CD4-positive, alpha-beta T cell treated with Interleukin-17A for 1 hour (primary cell): ENCODE data around the gene CLMN.
A peak's percentile ranks its signal among the peaks of the same experiment; 100 is the strongest.
"Not testable (repeated sequence)": the region's sequence is repeated elsewhere in the genome, so short reads cannot be mapped to it uniquely, and the experiment has no call there.

ENCODE experiments used
- DNase-seq: peaks from one replicate; pipeline ENCODE4 v3.0.0-alpha.2; 2020

Gene CLMN

DNA sequence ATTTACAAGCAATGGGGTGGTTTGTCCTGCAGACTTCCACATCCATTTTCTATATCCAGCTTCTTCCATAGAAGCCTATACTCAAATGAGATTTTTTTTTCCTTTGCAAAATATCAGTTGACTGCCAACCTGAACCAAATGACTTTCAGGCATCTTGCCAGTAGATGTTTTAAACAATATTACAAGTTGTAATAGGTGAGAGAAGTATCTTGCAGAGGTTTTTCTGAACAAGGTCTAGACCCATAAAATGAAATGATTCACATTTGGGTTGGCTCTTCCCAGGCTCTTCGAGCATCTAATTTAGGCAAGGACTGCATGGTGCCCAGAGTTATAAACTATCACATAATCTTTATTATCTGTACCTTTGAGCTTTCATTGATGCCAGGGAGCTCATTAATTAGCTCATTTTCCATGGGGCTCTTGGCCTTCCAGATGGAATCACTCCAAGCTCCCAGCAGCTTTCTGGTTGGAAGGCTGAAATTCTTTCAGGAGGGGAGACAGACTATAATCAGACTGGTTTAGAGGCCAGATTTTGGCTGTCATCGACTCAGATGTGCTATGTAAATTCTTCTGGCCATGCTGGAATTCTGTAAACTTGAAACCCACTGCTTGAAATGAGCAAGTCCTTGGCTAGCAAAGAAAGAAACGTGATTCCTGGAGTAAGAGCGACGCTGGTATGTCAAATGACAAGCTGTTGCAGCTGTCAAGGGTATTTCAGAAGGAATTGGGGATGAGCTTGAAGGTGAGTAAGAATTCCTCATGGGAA, 130.2 kb downstream of the CLMN start:
- DNase-seq, result no peak

DNA sequence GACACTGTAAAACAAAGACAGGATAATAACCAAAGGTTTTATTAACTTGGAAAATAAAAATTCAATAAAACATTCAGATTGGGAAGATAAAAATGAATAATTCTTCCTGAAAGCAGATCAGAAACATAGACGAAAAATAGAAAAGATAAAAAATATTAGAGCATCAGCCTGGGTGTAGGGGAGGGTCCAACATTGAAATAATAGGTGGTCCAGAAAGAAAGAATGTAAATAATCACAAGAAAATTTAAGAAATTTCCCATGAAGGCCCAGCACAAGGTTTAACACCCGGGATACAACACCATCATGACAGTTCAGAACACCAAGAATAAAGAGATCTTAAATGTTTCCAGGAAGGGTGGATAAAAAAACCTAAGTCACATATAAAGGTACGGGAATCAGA, 131.3 kb downstream of the CLMN start:
- no peak for DNase-seq

DNA sequence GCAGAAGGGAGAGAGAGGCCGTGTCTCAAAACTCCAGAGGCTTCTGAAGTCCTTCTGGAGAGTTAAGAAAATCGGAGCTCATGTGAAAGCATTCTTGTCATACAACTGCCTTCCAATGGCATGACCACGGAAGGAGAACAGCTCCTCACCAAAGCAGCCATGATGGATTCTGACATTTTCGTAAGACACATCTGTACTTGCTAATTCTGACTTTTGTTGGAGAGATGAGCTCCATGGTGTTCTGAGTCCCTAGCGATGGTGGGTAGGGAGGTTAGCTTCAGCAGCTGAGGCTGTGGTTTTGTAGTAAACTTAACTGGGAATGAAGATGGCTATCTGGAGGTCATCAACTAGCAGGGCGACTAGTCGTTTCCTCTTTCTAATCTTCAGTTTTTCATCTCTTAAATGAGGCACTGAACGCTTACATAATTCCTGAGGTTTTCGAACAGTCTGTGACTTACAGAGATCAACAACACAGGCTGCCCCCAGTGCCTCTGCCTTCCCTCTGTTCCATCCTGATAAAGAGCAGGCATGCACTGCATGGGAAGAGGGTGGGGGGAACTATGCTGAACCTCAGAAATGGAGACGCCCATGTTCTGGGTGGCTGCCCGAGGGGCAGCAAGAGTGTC, 133.8 kb downstream of the CLMN start:
- DNase-seq, result no peak

DNA sequence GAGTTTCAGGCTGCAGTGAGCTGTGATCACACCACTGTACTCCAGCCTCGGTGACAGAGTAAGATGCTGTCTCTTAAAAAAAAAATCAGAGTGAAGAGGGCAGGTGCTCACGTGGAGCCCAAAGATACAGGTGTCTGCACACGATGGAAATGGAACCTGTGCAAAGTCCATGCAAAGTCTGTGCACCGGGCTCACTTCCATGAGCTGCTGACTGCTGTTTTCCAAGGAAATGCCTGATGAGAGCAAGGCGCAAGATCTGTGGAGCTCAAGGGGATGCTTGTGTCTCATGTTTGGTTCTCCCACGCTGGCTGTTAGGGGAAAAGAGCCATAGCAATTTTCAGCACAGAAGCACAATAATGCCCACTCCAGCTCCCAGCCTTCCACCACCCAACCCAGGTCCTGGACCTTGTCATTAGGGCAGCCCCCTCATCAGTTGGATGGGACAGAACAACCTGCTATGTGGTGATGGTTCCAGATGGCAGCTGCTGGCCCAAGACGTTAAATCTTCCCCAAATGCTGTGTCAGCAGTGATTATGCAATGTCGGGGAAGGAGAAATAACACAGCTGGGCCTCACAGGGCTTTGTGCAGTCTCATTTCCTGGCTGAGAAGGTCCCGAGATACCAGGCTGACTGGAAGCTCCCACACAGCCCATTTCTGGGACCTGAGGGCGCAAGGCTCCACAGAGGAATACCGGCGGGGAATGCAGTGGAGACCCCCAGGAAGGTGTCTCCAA, 134.5 kb downstream of the CLMN start:
- DNase-seq, result peak; percentile 13

DNA sequence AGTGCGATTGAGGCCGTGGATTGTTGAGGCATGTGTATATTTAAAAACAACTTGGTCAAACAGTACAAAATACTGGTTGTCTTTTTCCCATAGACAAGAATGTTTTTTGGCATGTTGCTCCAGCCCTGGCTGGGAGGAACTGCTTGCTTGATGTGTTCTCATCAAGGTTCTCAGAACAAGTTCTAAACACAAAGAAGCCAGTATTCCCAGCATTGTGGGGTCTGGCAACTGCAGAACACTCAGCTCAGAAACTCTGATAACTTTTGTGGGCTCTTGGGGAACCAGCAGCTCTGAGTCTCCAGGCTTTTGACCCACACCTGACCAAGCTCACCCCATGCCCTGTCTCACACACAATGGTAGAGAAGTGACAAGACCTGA, 135.3 kb downstream of the CLMN start:
- DNase-seq, result no peak

DNA sequence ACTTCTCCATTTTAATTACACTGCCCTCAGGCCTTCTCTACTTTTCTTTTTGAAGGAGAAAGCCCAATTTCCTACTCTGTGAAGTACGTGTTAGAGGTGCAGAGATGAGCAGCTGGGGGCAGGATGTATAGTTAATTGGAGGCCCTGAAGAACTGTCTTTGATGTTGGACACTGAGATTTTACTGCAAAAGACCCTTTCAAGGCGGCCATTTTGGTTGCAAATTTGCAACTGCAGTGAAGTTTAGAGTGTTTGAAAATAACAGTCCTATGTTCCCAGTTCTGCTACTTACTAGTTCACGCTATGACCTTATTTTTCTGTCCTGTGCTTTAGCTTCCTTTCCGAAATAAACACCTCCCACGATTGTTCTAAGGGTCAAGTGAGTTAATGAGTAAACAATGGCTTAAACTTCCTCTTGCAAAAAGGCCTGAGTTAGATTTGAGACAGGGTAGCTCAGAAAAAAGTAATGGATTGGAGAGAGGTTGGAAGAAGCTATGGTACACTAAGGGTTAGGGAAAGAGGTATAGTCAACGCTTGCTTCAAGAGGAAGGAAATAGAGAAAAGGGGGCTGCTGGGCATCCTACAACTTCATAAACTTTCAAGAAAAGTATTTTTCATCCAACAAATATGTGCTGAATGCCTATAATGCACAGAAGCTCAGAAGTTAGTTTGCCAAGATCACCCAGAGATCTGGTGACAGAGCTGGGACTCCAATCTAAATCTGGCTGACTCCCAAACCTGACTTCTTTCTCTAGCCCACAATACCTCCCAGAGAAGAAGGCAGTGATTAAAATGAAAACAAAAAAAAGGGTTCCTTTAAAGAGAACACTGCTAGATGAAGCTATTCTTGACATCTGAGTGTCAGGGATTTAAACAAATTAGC, 135.9 kb downstream of the CLMN start:
- DNase-seq, result no peak

DNA sequence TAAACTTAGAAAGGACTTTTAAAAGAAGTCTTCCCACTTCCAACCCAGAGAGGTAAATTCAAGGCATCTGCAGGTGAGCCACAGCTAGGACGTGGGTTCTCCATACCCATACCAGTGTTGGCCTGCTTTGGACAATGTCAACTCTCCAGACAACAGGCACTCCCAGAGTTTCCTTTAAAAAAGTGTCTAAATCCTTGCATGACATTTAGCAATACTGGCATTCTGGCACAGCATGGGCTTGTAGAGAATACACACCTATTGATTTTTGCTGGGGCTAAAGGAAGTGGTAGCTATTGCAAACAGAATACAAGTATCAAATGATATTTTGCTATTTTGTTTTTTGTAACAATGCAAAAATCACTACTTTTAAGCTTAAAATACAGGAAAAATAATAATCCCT, 136.6 kb downstream of the CLMN start:
- no peak for DNase-seq

DNA sequence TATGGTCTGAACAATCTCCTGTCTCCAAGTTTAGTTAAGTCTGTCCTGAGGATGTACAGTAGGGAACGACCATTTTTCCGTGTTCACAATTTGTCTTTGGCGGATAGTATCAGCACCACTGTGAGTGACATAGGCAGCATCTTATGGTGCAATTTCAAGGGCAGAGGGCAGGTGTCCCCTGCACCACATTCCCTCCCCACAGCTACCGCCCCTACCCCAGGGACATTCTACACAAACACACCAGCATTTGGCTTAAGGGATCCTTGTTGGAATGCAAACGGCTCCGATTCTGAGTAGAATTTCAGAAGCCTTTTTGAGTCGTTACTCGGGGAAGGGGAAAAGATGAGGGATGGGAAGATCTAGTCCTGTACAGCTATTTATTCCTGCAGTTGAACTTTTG, 137.3 kb downstream of the CLMN start:
- DNase-seq, result no peak

DNA sequence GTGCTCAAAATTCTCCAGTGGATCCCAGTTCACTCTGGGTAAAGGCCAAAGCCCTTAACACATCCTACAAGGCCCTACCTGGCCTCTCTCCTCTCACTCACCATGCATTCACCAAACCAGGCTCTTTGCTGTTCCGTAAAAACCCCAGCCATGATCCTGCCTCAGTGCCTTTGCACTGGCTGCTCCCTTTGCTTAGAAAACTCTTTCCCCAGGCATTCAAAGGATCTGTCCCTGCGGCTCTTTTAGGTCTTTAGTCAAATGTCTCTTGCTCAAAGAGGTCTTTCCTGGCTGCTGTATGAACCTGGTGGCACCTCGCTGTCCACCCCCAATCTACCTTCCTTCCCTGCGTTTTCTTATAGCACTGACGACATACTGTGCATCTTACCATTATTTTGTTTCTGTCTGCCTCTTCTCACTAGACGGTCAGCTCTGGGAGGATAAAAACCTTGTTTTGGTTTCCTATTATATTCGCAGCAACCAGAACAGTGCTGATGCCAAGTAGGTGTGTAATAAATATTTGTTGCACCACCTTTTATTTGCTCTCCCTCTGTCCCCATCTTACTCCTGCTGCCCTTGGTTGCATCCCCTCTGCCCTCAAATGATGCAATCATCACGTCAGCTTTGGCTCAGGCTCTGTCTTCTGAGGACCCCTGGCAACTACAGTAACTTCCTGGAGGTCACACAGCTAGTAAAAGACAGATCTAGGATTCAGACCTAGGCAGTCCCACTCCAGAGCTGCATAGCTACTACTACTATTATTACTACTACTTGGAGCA, 138.6 kb downstream of the CLMN start:
- DNase-seq, result no peak

DNA sequence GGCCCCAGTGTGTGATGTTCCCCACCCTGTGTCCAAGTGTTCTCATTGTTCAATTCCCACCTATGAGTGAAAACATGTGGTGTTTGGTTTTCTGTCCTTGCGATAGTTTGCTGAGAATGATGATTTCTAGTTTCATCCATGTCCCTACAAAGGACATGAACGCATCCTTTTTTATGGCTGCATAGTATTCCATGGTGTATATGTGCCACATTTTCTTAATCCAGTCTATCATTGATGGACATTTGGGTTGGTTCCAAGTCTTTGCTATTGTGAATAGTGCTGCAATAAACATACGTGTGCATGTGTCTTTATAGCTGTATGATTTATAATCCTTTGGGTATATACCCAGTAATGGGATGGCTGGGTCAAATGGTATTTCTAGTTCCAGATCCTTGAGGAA, 144.0 kb downstream of the CLMN start:
- not testable (repeated sequence) for DNase-seq

DNA sequence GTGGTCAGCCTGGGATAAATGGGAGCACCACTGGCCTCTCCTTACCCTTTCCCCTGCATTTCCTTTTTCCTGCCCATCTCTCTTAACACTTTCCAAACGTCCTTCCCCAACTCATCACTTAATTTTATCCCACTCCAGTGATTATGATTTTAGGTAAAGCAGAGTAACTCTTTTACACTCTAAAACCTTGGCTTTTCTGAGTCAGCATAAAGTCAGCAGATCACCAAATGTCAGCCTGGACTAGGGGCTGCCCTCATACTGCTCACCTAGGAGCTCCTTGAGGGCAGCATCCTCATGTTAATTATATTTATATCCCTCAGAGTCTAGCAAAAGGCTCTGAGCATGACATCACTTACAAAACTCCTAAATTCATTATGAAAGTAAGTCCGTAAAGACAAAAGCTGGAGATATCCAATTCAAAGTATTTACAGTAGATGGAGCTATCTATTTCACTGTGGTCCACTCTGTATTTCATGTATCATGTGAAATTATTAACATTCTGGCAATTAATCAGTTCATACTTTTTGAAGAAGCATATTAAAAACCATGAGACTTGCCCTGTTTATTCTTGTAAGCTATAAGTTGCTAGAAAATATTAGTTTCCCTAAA, 145.4 kb downstream of the CLMN start:
- DNase-seq, result no peak

DNA sequence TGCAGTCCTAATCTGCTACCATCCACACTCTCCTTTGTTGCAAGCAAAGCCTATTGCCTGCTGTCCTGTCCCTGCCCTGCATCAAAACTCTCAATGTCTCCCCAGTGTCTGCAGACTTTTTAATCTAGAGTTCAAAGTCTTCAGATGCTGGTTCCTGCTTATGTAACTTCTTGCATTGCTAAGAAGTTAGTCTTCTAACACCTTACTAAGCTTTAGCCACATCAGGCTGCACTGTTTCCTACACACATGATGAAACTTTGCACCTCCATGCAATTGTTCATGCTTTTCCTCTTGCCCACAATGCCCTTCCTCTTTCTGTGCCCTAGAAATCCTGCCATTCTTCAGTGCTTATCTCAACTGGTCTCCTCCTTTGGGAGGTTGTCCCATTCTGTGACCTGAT, 146.2 kb downstream of the CLMN start:
- DNase-seq, result no peak

DNA sequence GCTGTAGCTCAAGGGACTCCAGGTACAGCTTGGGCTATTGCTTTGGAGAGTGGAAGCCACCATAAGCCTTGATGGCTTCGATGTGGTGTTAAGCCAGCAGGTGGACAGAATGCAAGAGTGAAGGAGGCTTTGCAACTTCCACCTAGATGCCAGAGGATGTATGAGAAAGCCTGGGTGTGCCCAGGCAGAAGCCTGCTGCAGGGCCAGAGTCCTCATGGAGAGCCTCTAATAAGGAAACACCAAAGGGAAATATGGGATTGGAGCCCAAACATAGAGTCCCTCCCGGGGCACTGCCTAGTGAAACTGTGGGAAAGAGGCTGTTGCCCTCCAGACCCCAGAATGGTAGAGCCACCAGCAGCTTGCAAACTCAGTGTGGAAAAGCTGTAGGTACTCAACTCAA, 152.5 kb downstream of the CLMN start:
- no peak for DNase-seq

DNA sequence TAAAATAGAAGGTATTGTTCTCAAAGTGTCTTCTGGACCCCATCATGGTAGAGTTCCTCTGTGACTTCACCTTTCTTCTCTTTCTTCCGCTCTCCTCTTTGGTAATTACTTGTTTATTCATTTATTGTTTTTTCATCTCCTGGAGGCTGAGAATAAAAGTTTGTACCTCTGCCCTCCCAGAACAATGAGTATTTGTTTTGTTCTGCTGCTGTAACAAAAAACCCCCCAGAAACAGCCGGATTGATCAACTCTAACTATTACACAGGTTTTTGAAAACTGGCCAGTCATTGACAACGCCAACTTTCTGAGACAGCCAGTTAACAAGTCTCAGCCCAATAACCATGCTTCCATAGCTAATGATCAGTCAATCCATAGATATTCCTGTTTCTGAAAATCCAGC, 154.2 kb downstream of the CLMN start:
- no peak for DNase-seq

DNA sequence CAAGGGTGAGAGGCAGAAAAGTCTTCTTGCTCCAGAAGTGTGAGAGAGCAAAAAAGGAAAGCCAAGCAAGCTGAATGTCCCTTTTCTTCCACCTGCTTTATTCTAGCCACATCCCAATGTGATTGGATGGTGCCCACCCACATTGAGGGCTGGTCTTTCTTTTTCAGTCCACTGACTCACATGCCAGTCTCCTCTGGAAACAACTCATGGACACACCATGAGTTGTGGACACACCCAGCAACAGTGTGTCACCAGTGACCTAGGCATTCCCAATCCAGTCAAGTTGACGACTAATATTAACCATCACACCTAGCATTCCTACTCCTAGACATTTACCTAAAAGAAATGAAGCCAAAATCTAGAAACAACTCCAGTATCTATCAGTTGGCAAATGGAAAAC, 155.2 kb downstream of the CLMN start:
- no peak for DNase-seq

DNA sequence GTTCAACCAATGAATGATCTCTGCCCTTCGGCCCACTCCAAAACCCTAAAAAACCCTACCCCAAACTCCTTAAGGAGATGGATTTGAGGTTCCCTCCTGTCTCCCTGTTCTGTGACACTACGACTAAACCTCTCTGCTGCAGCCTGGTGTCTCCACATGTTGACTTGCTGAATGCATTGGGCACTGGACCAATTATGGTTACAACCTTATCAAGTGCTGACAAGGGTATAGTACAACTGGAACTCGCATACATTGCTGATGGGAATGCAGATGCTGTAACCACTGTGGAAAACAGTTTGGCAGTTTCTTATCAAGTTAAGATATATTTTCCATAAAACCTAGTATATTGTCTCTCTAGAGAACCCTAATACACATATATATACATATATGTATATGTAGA, 156.0 kb downstream of the CLMN start:
- no peak for DNase-seq

DNA sequence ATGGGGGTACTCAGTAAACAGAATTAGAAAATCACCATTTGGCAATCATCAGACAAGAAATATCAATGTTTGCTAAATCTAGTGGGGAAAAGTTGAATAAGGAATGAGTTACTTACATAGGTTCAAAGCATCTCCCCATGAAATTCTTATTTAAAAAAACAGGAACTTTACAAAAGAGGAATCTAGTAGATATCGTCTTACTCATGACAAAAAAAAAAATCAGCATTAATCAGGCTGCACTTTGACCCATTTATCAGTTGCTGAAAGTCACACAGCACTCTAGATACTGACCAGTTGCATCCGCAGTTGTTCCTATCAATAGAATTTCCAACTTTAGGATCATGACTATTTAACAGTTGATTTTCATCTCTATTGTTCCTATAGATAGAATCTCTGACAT, 156.6 kb downstream of the CLMN start:
- no peak for DNase-seq

DNA sequence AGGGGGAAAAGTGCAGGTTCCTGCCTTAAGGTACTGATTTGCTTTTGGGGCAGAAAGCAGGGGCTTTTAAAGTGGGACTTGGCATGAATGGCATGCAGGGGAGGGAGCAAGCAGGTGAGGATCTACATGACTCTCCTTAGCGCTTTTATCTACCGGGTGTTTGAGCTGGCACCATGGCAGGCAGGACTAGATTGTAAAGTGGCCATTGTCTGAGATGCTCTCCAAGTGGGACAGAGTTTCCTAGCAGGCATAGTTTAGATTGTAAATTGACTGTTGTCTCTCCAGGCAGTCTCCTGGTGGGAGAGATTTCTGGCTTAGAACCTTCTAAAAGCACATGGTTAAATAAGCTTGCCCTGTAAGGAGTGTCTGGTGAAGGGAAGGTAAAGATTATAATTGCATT, 157.1 kb downstream of the CLMN start:
- DNase-seq, result no peak

DNA sequence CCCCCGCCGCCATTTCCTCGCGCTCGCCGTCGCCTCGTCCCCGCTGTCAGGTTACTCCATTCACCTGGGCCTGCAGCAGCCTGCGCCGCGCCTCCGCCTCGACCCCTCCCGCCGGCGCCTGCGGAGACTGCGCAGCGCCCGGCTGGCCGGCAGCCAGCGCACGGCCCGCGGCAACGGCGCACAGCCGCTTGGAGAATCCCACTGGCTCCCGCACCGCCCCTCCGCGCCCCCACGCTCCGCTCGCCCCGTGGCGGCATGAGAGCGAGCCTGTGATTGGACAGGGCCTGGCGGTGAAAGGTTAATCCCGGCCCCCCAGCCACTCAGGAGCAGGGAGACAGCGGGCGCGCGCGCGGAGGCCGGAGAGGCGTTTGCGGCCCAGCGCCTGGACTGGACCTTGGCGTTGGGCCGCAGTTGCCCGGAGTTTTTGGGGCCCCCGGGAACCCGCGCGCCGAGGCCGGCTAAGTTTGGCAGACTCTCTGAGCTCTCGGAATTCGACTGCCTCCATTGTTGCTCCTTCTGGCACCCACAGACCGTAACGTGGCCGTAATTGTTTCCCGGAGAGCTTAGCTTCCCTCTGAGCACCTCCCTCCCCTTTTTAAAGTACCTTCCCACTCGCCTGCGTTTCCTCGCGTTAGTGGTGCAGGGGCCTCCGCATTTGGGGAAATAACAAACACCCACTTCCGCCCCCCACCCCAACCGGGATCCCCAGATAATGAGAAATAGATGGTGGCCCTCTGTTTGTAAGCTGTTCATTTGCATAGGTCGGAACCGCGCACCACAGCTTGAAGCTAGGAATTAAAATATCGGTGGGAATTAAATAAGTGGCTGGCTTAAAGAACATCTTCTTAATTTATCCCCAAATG, 162.2 kb downstream of the CLMN start, which contains the start of gene DICER1:
DICER1 (minus strand) TSS at position 203 of the 863 bp plus-strand sequence. CDS start 24,071 bp downstream, outside the sequence.
- peak; percentile 94 for DNase-seq

DNA sequence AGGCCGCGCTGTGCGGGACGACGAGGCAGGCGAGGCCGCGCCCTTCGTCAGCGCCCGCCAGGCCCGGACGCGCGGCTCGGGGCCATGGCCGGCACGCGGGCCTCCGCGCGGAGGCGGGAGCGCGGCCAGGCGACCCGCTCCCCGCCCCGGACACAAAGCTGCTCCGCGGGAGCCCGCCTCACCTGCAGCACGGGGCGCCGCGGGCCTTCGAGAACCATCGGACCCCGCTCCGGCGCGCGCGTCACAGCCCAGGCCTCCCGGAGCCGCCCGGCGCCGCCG, 162.7 kb downstream of the CLMN start:
- DNase-seq, result no peak
